H9 (cell line): ENCODE data around the gene OCSTAMP. TPM values are rescaled to one million over a fixed set of nuclear protein-coding genes. Genes with fewer than 3 reads are reported as not detected.

Source experiments
- DNase-seq: peaks from one replicate; pipeline ENCODE4 v3.0.0-alpha.2; 2017
- H2AFZ ChIP-seq: one replicate; pipeline ENCODE4 v1.6.1; 2013; ENCODE audit warnings: mild to moderate bottlenecking, low read length, control low read depth, moderate library complexity
- H2AK5ac ChIP-seq: 2 replicates; pipeline ENCODE4 v1.6.1; 2013; ENCODE audit warnings: low read length, control low read depth, mixed read lengths; ENCODE audit not compliant: insufficient read length
- H2BK120ac ChIP-seq: one replicate; pipeline ENCODE4 v1.6.1; 2013; ENCODE audit warnings: low read depth, mild to moderate bottlenecking, low read length, control low read depth, inconsistent platforms; ENCODE audit not compliant: poor library complexity, severe bottlenecking
- H2BK12ac ChIP-seq: 2 replicates; pipeline ENCODE4 v1.6.1; 2013; ENCODE audit warnings: low read length, control low read depth, mixed read lengths, low read depth; ENCODE audit not compliant: insufficient read length
- H2BK15ac ChIP-seq: 2 replicates; pipeline ENCODE4 v1.6.1; 2013; ENCODE audit warnings: low read depth, low read length, control low read depth
- H2BK20ac ChIP-seq: one replicate; pipeline ENCODE4 v1.6.1; 2013; ENCODE audit warnings: low read depth, mild to moderate bottlenecking, low read length, control low read depth, inconsistent platforms; ENCODE audit not compliant: poor library complexity, severe bottlenecking
- H2BK5ac ChIP-seq: 2 replicates; pipeline ENCODE4 v1.6.1; 2013; ENCODE audit warnings: low read length, control low read depth, mixed read lengths; ENCODE audit not compliant: insufficient read length
- H3K14ac ChIP-seq: 2 replicates; pipeline ENCODE4 v1.6.1; 2013; ENCODE audit warnings: low read length, control low read depth; ENCODE audit not compliant: insufficient read depth
- H3K18ac ChIP-seq: 2 replicates; pipeline ENCODE4 v1.6.1; 2013; ENCODE audit warnings: low read depth, mild to moderate bottlenecking, mixed read lengths, low read length, control low read depth; ENCODE audit not compliant: insufficient read length
- H3K23ac ChIP-seq: 2 replicates; pipeline ENCODE4 v1.6.1; 2013; ENCODE audit warnings: low read length, control low read depth, mixed read lengths, low read depth; ENCODE audit not compliant: insufficient read length
- H3K23me2 ChIP-seq: 2 replicates; pipeline ENCODE4 v1.6.1; 2013; ENCODE audit warnings: low read depth, mild to moderate bottlenecking, mixed read lengths, low read length, control low read depth; ENCODE audit not compliant: insufficient read length, poor library complexity, severe bottlenecking
- H3K27ac ChIP-seq: 2 replicates; pipeline ENCODE4 v1.5.1; 2013; ENCODE audit warnings: low read length, control low read depth, mixed read lengths, low read depth; ENCODE audit not compliant: insufficient read length
- H3K27me3 ChIP-seq: 2 replicates; pipeline ENCODE4 v1.6.1; 2013; ENCODE audit warnings: low read length, control low read depth, inconsistent platforms; ENCODE audit not compliant: insufficient read depth
- H3K4ac ChIP-seq: 2 replicates; pipeline ENCODE4 v1.6.1; 2013; ENCODE audit warnings: low read depth, mild to moderate bottlenecking, control low read depth, inconsistent platforms, low read length, moderate library complexity
- H3K4me1 ChIP-seq: 2 replicates; pipeline ENCODE4 v1.6.1; 2013; ENCODE audit warnings: low read length, control low read depth, inconsistent platforms; ENCODE audit not compliant: insufficient read depth
- H3K4me2 ChIP-seq: 2 replicates; pipeline ENCODE4 v1.6.1; 2013; ENCODE audit warnings: low read length, control low read depth, mixed read lengths; ENCODE audit not compliant: insufficient read length, insufficient read depth
- H3K56ac ChIP-seq: 2 replicates; pipeline ENCODE4 v1.6.1; 2013; ENCODE audit warnings: low read depth, mild to moderate bottlenecking, mixed read lengths, low read length, control low read depth; ENCODE audit not compliant: insufficient read length
- H3K79me1 ChIP-seq: 2 replicates; pipeline ENCODE4 v1.6.1; 2013; ENCODE audit warnings: low read depth, mild to moderate bottlenecking, moderate library complexity, low read length, control low read depth, inconsistent platforms; ENCODE audit not compliant: insufficient read depth, poor library complexity, severe bottlenecking
- H3K79me2 ChIP-seq: 2 replicates; pipeline ENCODE4 v1.6.1; 2013; ENCODE audit warnings: low read length, control low read depth, inconsistent platforms; ENCODE audit not compliant: insufficient read depth
- H3K9ac ChIP-seq: 2 replicates; pipeline ENCODE4 v1.6.1; 2013; ENCODE audit warnings: low read length, control low read depth, mixed read lengths; ENCODE audit not compliant: insufficient read length; ENCODE audit errors: extremely low read depth
- H3K9me3 ChIP-seq: one replicate; pipeline ENCODE4 v1.6.1; 2013; ENCODE audit warnings: low read depth, low read length, inconsistent platforms; ENCODE audit not compliant: control insufficient read depth
- H3T11ph ChIP-seq: one replicate; pipeline ENCODE4 v1.6.1; 2013; ENCODE audit warnings: mild to moderate bottlenecking, low read length, control low read depth, inconsistent platforms
- H4K20me1 ChIP-seq: one replicate; pipeline ENCODE4 v1.6.1; 2013; ENCODE audit not compliant: control insufficient read depth, insufficient read length, insufficient read depth
- H4K5ac ChIP-seq: 2 replicates; pipeline ENCODE4 v1.6.1; 2013; ENCODE audit warnings: low read depth, mild to moderate bottlenecking, mixed read lengths, low read length, control low read depth; ENCODE audit not compliant: insufficient read length
- H4K8ac ChIP-seq: replicated peaks from 2 replicates; pipeline ENCODE4 v1.6.1; 2013; ENCODE audit warnings: low read length, control low read depth, mixed read lengths, low read depth; ENCODE audit not compliant: insufficient read length
- H4K91ac ChIP-seq: 2 replicates; pipeline ENCODE4 v1.6.1; 2013; ENCODE audit warnings: low read depth, mild to moderate bottlenecking, moderate library complexity, mixed read lengths, low read length, control low read depth; ENCODE audit not compliant: insufficient read length
- H3K27ac Mint-ChIP-seq, 3 experiments: 2 replicates in 2 of 3; 3 replicates in 1 of 3; pipeline ENCODE4 v1.8.0; 2020 to 2021; ENCODE audit warnings: mixed read lengths in 3 of 3, mild to moderate bottlenecking in 1 of 3, moderate library complexity in 1 of 3
- H3K27me3 Mint-ChIP-seq: 2 replicates; pipeline ENCODE4 v1.8.0; 2021; ENCODE audit warnings: low read depth, mild to moderate bottlenecking, moderate library complexity, mixed read lengths
- H3K36me3 Mint-ChIP-seq, 3 experiments: 2 replicates in 2 of 3; 3 replicates in 1 of 3; pipeline ENCODE4 v1.8.0; 2020 to 2021; ENCODE audit warnings: low read depth in 3 of 3, mixed read lengths in 3 of 3; ENCODE audit not compliant: insufficient read depth in 1 of 3
- H3K4me1 Mint-ChIP-seq, 2 experiments: 2 replicates each; pipeline ENCODE4 v1.8.0; 2020; ENCODE audit warnings: mixed read lengths in 2 of 2
- H3K4me3 Mint-ChIP-seq, 2 experiments: 2 replicates in 1 of 2; 3 replicates in 1 of 2; pipeline ENCODE4 v1.8.0; 2020 to 2021; ENCODE audit warnings: mild to moderate bottlenecking in 2 of 2, mixed read lengths in 2 of 2, moderate library complexity in 1 of 2
- H3K9me3 Mint-ChIP-seq, 2 experiments: 2 replicates in 1 of 2; 3 replicates in 1 of 2; pipeline ENCODE4 v1.8.0; 2020; ENCODE audit warnings: mild to moderate bottlenecking in 2 of 2, mixed read lengths in 2 of 2, moderate library complexity in 1 of 2
- CTCF ChIP-seq: fragments of 200-600 bp; sonication (generic); conservative IDR thresholded peaks from 3 replicates; pipeline ENCODE4 v1.8.0; 2021; ENCODE audit warnings: antibody characterized with exemption, mild to moderate bottlenecking
- WGBS: extraction: QIAGEN DNeasy Blood & Tissue Kit; methylation state at CpG from one replicate; pipeline ENCODE4 v1.1.7; 2013; ENCODE audit warnings: missing lambda C conversion rate, low lambda C conversion rate, mixed read lengths; ENCODE audit not compliant: insufficient read length; ENCODE audit errors: extremely low coverage; 5-methylcytosine and 5-hydroxymethylcytosine counted together
- total RNA-seq: library from RNA; stranded (reverse); gene quantifications from 2 replicates; pipeline ENCODE4 v1.2.1, GENCODE V29; 2021

The OCSTAMP gene
- total RNA-seq, 1 experiment from 2014 or later, result not detected

- no peak overlapping the region for H4K91ac ChIP-seq
- no peak for DNase-seq
- H2AK5ac ChIP-seq, result no peak overlapping the region
- H3K4me1 ChIP-seq, result peaks cover 6% of the 10 kb centered on the region
- H2BK15ac ChIP-seq, result no peak overlapping the region
- no peak overlapping the region for H3K18ac ChIP-seq
- H3K4me2 ChIP-seq, result no peak overlapping the region
- H3K9me3 Mint-ChIP-seq, result peaks cover 13 to 14% of the 10 kb centered on the region in 2 experiments
- no peak overlapping the region for H3K14ac ChIP-seq
- H3K27me3 ChIP-seq, result no peaks in the 10 kb centered on the region
- H3K27me3 Mint-ChIP-seq, result no peaks in the 10 kb centered on the region
- peaks cover 12 to 32% (median 17%) of the 10 kb centered on the region in 3 experiments for H3K36me3 Mint-ChIP-seq
- H3K27ac Mint-ChIP-seq, result peak overlapping the region in 2 of 3 experiments; percentile 85 to 87; a peak in 4 of 7 replicates
- no peak overlapping the region for H3K4ac ChIP-seq
- TF ChIP-seq CTCF, result peak; percentile 41; the same call in 2 of the 3 replicates
- H3T11ph ChIP-seq, result no peak overlapping the region
- H3K79me2 ChIP-seq, result no peaks in the 10 kb centered on the region
- no peak overlapping the region for H3K27ac ChIP-seq
- H3K56ac ChIP-seq, result no peak overlapping the region
- no peak overlapping the region for H4K8ac ChIP-seq
- no peak overlapping the region for H3K23ac ChIP-seq
- no peak overlapping the region for H2AFZ ChIP-seq
- H2BK120ac ChIP-seq, result no peak overlapping the region
- no peaks in the 10 kb centered on the region for H4K20me1 ChIP-seq
- no peaks in the 10 kb centered on the region for H3K9me3 ChIP-seq
- no peak overlapping the region for H2BK20ac ChIP-seq
- H3K9ac ChIP-seq, result no peak overlapping the region
- H3K23me2 ChIP-seq, result no peaks in the 10 kb centered on the region
- peaks cover 37 to 48% of the 10 kb centered on the region in 2 experiments for H3K4me1 Mint-ChIP-seq
- no CpG with 5 or more reads among the region's 5 CpGs for WGBS
- H3K4me3 Mint-ChIP-seq, result peak overlapping the region in 1 of 2 experiments; percentile 26; a peak in 2 of 5 replicates
- no peak overlapping the region for H2BK12ac ChIP-seq
- H4K5ac ChIP-seq, result no peak overlapping the region
- H3K79me1 ChIP-seq, result no peaks in the 10 kb centered on the region
- H2BK5ac ChIP-seq, result no peak overlapping the region
Observed at GRCh38 chr20:46582648-46583047, 32.2 kb upstream of the OCSTAMP start.
